ENCODE results near the gene C19orf38.
A peak's percentile ranks its signal among the peaks of the same experiment; 100 is the strongest.
"Not testable (repeated sequence)": the region's sequence is repeated elsewhere in the genome, so short reads cannot be mapped to it uniquely, and the experiment has no call there.

C19orf38 gene

DNA sequence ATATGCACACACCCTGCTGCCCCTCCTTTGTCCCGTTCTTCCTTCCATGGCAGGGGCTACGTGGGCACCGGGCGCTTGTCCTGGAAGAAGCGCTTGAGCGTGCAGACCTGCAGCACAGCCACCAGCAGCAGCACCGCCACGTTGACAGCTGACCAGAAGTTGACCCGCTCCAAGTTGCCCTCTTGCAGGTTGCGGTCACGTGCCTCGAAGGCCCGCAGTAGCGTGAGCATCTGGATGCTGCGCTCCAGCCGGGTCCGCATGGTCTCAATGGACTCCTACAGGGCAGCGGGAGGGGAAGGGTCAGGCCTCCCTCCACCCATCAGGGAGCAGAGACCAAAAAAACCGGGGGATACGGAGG, 15.3 kb upstream of the C19orf38 start:
- peak; percentile 5 for DNase-seq (ENCODE audit: low spot score)
- TF ChIP-seq, protein P1, sequence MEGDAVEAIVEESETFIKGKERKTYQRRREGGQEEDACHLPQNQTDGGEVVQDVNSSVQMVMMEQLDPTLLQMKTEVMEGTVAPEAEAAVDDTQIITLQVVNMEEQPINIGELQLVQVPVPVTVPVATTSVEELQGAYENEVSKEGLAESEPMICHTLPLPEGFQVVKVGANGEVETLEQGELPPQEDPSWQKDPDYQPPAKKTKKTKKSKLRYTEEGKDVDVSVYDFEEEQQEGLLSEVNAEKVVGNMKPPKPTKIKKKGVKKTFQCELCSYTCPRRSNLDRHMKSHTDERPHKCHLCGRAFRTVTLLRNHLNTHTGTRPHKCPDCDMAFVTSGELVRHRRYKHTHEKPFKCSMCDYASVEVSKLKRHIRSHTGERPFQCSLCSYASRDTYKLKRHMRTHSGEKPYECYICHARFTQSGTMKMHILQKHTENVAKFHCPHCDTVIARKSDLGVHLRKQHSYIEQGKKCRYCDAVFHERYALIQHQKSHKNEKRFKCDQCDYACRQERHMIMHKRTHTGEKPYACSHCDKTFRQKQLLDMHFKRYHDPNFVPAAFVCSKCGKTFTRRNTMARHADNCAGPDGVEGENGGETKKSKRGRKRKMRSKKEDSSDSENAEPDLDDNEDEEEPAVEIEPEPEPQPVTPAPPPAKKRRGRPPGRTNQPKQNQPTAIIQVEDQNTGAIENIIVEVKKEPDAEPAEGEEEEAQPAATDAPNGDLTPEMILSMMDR (IDR thresholded peaks at IDR 0.05; ENCODE audit: extremely low read depth, missing control alignments) = no peak

GRCh38 chr19:10835089-10835753, 13.0 kb upstream of the C19orf38 start:
- TF ChIP-seq, protein P1 (IDR thresholded peaks at IDR 0.05; ENCODE audit: extremely low read depth, missing control alignments) = no peak
- DNase-seq (ENCODE audit: low spot score) = no peak

DNA sequence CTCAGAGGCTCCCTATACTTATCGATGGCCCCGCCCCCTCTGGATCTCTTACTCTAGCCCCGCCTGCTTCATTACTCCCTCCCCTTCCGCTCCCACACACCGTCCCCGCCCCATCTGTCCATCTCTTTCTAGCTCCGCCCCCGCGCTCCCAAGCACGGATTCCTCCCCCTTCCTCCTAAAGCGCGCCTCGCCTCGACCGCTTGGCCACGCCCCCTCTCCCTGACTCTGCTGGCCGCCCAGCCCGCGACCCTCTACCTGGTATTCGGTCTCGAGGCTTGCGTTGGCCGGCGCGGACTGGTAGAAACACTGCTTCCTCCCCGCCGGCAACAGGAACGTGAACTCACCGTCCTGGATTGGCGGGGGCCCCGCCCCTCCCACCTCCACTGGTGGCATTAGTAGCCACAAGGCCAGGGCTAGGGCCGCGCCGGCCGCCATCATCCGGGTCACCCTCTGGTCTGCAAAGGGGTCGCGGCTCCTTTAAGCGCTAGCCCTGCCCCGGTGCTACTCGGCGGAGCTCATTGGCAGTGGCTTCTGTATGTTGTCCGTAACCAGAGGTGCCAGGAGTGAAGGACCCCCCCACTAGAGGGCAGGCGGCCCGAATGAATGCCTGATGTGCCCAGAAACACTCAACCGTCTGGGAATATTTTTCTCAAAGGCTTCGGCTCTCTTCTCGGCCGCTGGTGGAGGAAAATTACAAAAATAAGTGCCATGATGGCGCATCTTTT, 12.3 kb upstream of the C19orf38 start, which contains the start of gene TMED1:
TSS of gene TMED1 (minus strand) at position 459 of the 725 bp plus-strand sequence. CDS start at position 438, 21 bp downstream.
- TF ChIP-seq, protein P1 (IDR thresholded peaks at IDR 0.05; ENCODE audit: extremely low read depth, missing control alignments) = no peak
- peak; percentile 98 for DNase-seq (ENCODE audit: low spot score)

GRCh38 chr19:10836479-10837330, 11.5 kb upstream of the C19orf38 start:
- TF ChIP-seq, protein P1 (IDR thresholded peaks at IDR 0.05; ENCODE audit: extremely low read depth, missing control alignments) = no peak
- peak; percentile 85 for DNase-seq (ENCODE audit: low spot score)

- not testable (repeated sequence) for DNase-seq (ENCODE audit: low spot score)
Observed at GRCh38 chr19:10837649-10838048, 10.6 kb upstream of the C19orf38 start.

DNA sequence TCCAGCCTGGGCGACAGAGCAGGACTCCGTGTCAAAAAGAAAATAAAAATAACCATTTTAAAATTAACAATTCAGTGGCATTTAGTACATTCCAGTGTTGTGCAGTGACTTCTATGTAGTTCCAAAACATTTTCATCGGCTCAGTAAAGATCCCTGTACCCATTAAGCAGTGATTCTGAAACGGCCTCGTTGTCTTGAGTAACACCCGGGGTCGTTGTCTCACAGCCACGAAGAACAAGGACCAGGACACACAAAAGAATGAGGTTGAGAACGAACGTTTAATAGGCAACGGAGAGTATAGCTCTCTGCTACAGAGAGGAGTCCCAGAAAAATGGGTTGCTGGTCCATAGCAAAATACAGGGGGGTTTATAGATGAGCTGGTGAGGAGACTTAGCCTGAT, 9.8 kb upstream of the C19orf38 start:
- no peak for DNase-seq (ENCODE audit: low spot score)
- TF ChIP-seq, protein P1 (IDR thresholded peaks at IDR 0.05; ENCODE audit: extremely low read depth, missing control alignments) = no peak

GRCh38 chr19:10839114-10840050, 8.8 kb upstream of the C19orf38 start:
- no peak for DNase-seq (ENCODE audit: low spot score)
- TF ChIP-seq, protein P1 (IDR thresholded peaks at IDR 0.05; ENCODE audit: extremely low read depth, missing control alignments) = no peak

Measured in GM20000 (cell line).